ENCODE measurements around the gene WDR44.

DNA sequence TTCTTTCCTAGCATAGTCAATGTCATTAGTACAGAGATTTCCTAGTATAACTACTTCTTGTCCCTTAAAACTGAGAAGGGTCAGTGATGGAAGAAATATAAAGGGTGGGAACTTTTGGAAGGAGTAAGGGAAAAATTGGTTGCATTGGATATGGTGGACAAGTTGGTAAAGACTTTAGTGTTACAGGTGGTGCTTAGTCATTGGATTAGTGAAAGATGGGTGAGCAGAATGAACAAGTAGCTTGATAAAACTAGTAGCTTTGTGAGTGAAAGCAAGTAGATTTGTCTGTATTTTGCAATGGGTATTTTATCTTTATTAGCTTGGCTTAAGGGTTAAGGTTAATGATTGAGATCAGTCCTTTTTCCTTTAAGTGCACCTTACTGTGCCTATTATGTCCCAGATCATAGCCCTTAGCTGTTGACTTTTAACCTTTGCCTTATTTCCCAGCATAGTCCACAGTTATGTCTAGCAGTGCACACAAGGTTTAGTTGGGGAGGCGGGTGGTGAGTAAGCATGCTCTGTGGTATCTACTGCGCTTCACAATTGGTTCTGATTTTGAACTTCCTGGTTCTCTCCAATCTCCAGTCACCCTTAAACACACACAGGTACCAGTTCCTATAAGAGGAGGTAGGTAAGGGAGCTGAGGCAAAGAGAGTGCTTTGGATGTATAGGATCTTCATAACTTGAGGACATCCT, 9.5 kb downstream of the WDR44 start:
- TF ChIP-seq, protein P1, sequence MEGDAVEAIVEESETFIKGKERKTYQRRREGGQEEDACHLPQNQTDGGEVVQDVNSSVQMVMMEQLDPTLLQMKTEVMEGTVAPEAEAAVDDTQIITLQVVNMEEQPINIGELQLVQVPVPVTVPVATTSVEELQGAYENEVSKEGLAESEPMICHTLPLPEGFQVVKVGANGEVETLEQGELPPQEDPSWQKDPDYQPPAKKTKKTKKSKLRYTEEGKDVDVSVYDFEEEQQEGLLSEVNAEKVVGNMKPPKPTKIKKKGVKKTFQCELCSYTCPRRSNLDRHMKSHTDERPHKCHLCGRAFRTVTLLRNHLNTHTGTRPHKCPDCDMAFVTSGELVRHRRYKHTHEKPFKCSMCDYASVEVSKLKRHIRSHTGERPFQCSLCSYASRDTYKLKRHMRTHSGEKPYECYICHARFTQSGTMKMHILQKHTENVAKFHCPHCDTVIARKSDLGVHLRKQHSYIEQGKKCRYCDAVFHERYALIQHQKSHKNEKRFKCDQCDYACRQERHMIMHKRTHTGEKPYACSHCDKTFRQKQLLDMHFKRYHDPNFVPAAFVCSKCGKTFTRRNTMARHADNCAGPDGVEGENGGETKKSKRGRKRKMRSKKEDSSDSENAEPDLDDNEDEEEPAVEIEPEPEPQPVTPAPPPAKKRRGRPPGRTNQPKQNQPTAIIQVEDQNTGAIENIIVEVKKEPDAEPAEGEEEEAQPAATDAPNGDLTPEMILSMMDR (IDR thresholded peaks at IDR 0.05), result no peak
- TF ChIP-seq POLR2AphosphoS5 (IDR thresholded peaks at IDR 0.05; ENCODE audit: low read depth, low read length), result no peak
- TF ChIP-seq, protein P2, sequence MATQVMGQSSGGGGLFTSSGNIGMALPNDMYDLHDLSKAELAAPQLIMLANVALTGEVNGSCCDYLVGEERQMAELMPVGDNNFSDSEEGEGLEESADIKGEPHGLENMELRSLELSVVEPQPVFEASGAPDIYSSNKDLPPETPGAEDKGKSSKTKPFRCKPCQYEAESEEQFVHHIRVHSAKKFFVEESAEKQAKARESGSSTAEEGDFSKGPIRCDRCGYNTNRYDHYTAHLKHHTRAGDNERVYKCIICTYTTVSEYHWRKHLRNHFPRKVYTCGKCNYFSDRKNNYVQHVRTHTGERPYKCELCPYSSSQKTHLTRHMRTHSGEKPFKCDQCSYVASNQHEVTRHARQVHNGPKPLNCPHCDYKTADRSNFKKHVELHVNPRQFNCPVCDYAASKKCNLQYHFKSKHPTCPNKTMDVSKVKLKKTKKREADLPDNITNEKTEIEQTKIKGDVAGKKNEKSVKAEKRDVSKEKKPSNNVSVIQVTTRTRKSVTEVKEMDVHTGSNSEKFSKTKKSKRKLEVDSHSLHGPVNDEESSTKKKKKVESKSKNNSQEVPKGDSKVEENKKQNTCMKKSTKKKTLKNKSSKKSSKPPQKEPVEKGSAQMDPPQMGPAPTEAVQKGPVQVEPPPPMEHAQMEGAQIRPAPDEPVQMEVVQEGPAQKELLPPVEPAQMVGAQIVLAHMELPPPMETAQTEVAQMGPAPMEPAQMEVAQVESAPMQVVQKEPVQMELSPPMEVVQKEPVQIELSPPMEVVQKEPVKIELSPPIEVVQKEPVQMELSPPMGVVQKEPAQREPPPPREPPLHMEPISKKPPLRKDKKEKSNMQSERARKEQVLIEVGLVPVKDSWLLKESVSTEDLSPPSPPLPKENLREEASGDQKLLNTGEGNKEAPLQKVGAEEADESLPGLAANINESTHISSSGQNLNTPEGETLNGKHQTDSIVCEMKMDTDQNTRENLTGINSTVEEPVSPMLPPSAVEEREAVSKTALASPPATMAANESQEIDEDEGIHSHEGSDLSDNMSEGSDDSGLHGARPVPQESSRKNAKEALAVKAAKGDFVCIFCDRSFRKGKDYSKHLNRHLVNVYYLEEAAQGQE (IDR thresholded peaks at IDR 0.05; ENCODE audit: insufficient read depth in 1 of 2, low read depth in 2 of 2, low read length in 1 of 2), result no peak
- no peak for TF ChIP-seq SIN3A (IDR thresholded peaks at IDR 0.05; ENCODE audit: borderline replicate concordance, insufficient read depth, low read depth, low read length)
